ENCODE data around the gene TPX2. TPM values are rescaled to one million over a fixed set of nuclear protein-coding genes. Genes with fewer than 3 reads are reported as not detected.

The TPX2 gene
- total RNA-seq, 1 donor from 2014 or later: 278 TPM

DNA sequence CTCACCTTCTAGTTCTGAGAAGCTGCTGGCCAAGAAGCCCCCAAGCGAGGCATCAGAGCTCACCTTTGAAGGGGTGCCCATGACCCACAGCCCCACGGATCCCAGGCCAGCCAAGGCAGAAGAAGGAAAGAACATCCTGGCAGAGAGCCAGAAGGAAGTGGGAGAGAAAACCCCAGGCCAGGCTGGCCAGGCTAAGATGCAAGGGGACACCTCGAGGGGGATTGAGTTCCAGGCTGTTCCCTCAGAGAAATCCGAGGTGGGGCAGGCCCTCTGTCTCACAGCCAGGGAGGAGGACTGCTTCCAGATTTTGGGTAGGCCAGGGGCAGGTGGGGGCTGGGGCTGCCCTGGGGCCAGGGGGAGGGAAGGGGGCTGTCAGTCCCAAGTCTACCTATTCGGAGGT lies 82.3 kb downstream of the TPX2 start:
- Histone ChIP-seq H3F3A (ENCODE audit: low read depth) (no peaks in the 10 kb centered on the region), H3K79me2 (ENCODE audit: low read depth) (no peaks in the 10 kb centered on the region), H3K27ac (no peak overlapping the region), H3K9ac (no peak overlapping the region), H3K4me3 (no peak overlapping the region), H3K27me3 (no peaks in the 10 kb centered on the region), H4K20me1 (ENCODE audit: low read depth) (no peaks in the 10 kb centered on the region), H2AFZ (replicated peaks) (no peak overlapping the region), H3K36me3 (no peaks in the 10 kb centered on the region), H3K9me3 (ENCODE audit: low read depth) (no peaks in the 10 kb centered on the region), H3K4me1 (no peaks in the 10 kb centered on the region), H3K4me2 (no peak overlapping the region)
- Mint-ChIP-seq H3K4me1 (peaks cover 14% of the 10 kb centered on the region), H3K4me3 (no peak overlapping the region), H3K36me3 (no peaks in the 10 kb centered on the region), H3K27ac (peak overlapping the region; percentile 30), H3K27me3 (ENCODE audit: insufficient read depth, low read depth) (no peaks in the 10 kb centered on the region), H3K9me3 (no peaks in the 10 kb centered on the region)
- TF ChIP-seq EZH2phosphoT487 (IDR thresholded peaks at IDR 0.05) (no peak), CTCF (IDR thresholded peaks at IDR 0.05) (no peak), EZH2 (IDR thresholded peaks at IDR 0.05) (no peak)
- no peak for DNase-seq (ENCODE audit: low spot score)

DNA sequence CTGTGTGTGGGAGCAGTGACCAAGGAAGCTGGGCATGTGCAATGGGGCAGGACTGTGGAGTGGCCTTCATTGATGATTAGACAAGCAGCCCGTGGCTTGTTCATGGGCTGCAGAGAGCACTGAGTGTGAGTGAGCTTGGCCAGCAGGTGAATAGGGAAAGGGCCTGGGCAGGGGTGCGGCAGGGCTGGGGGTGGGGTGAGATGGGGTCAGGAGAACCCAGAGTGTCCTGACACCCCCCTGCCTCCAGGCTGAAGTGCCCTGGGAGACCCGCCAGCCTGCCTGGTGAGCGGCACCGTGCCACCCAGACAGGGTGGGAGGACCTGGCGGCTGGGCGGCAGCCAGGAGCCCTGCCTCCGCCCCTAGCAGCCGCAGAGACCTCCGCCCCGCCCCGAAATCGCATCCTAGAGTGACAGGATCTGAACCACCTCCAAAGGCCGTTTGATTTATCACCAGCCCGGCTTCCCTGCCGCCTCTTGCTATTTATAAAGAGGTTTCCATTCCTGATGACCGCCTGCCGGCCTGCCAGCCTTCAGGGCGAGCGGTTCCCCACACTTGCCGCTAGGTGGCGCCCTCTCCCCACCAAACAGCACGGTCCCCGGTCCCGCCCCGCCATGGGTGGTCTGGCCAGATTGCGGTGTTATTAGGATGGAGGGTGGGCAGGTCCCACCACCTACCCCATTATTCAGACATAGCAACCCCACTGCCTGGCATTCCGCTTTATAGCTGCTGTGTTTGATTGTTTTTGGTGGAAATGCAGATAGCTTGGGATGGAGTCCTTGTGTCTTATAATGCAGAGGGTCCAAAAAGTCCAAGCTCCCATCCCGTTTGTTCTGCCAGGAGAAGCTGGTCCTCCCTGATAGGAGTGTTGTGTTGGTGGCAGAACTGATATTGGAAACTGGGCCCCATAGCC lies 83.6 kb downstream of the TPX2 start:
- Mint-ChIP-seq H3K27ac (no peak overlapping the region), H3K4me3 (peak overlapping the region; percentile 69), H3K27me3 (ENCODE audit: insufficient read depth, low read depth) (no peaks in the 10 kb centered on the region), H3K36me3 (no peaks in the 10 kb centered on the region), H3K9me3 (no peaks in the 10 kb centered on the region), H3K4me1 (peaks cover 14% of the 10 kb centered on the region)
- no peaks in the 10 kb centered on the region for H3K79me2 ChIP-seq (ENCODE audit: low read depth)
- no peaks in the 10 kb centered on the region for H4K20me1 ChIP-seq (ENCODE audit: low read depth)
- TF ChIP-seq EZH2 (IDR thresholded peaks at IDR 0.05): peak; percentile 33
- no peak for TF ChIP-seq EZH2phosphoT487 (IDR thresholded peaks at IDR 0.05)
- peak; percentile 100 for TF ChIP-seq CTCF (IDR thresholded peaks at IDR 0.05)
- H3K4me1 ChIP-seq: no peaks in the 10 kb centered on the region
- H3K27ac ChIP-seq: no peak overlapping the region
- H3K9ac ChIP-seq: no peak overlapping the region
- H3F3A ChIP-seq (ENCODE audit: low read depth): no peaks in the 10 kb centered on the region
- no peak overlapping the region for H3K4me3 ChIP-seq
- H3K4me2 ChIP-seq: peak overlapping the region; percentile 58
- peak; percentile 89 for DNase-seq (ENCODE audit: low spot score)
- no peaks in the 10 kb centered on the region for H3K9me3 ChIP-seq (ENCODE audit: low read depth)
- H2AFZ ChIP-seq (replicated peaks): peak overlapping the region; percentile 78
- no peaks in the 10 kb centered on the region for H3K36me3 ChIP-seq
- no peaks in the 10 kb centered on the region for H3K27me3 ChIP-seq

DNA sequence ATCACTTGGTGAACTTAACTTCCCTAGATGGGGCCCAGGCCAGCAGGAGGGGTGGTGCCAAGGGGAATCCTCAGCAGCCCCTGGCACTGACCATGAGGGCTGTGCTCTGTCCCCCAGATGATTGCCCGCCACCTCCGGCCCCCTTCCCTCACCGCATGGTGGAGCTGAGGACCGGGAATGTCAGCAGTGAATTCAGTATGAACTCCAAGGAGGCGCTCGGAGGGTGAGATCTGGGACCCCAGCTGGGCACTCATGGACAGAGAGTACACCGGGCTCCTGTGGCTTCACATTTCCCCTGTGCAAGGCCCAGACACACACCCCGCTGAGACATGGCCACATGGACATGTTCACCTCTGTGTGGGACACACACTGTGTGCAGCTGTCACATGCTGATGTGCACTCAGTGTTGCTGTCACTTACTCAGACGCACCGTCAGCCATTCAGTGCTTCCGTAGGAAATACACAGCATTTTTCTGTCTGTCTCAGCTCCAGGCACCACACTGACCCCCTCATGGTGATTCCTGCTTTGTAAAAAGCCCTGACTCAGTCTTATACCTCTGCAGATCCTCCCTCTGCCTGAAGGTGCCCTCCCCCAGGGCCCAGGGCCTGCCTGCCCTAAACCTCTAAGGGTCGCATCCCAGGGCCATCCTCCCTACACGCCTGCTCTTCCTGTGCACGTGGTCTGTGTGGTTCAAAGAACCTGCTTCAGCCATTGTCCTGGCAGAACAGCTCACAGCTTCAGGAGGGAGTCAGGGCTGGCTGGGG lies 84.5 kb downstream of the TPX2 start:
- no peak overlapping the region for H3K9ac ChIP-seq
- no peak overlapping the region for H3K4me3 ChIP-seq
- H3K27me3 ChIP-seq: no peaks in the 10 kb centered on the region
- no peak for TF ChIP-seq EZH2 (IDR thresholded peaks at IDR 0.05)
- TF ChIP-seq CTCF (IDR thresholded peaks at IDR 0.05): no peak
- H3F3A ChIP-seq (ENCODE audit: low read depth): no peaks in the 10 kb centered on the region
- no peak overlapping the region for H3K27ac ChIP-seq
- Mint-ChIP-seq H3K36me3 (no peaks in the 10 kb centered on the region), H3K9me3 (no peaks in the 10 kb centered on the region), H3K27me3 (ENCODE audit: insufficient read depth, low read depth) (peaks cover 3% of the 10 kb centered on the region), H3K27ac (no peak overlapping the region), H3K4me1 (peaks cover 14% of the 10 kb centered on the region), H3K4me3 (no peak overlapping the region)
- no peaks in the 10 kb centered on the region for H3K4me1 ChIP-seq
- H3K9me3 ChIP-seq (ENCODE audit: low read depth): no peaks in the 10 kb centered on the region
- no peaks in the 10 kb centered on the region for H3K79me2 ChIP-seq (ENCODE audit: low read depth)
- no peak for DNase-seq (ENCODE audit: low spot score)
- H3K4me2 ChIP-seq: no peak overlapping the region
- no peaks in the 10 kb centered on the region for H3K36me3 ChIP-seq
- no peak overlapping the region for H2AFZ ChIP-seq (replicated peaks)
- no peaks in the 10 kb centered on the region for H4K20me1 ChIP-seq (ENCODE audit: low read depth)
